Muscle layer of colon (tissue), 2 donors: ENCODE results near the gene VWCE.
"Not testable (repeated sequence)": the region's sequence is repeated elsewhere in the genome, so short reads cannot be mapped to it uniquely, and the experiment has no call there.

Experiments
- H3K27ac ChIP-seq: one replicate; pipeline ENCODE4 v1.7.0; 2013; ENCODE audit warnings: low read depth, mild to moderate bottlenecking, low read length, moderate library complexity
- H3K27me3 ChIP-seq, 2 donors: one replicate each; pipeline ENCODE4 v1.7.0; 2013; ENCODE audit warnings: low read length in 2 of 2, mild to moderate bottlenecking in 2 of 2; ENCODE audit not compliant: insufficient read depth in 2 of 2, control insufficient read depth in 1 of 2
- H3K36me3 ChIP-seq: one replicate; pipeline ENCODE4 v1.7.0; 2013; ENCODE audit warnings: mild to moderate bottlenecking, low read length; ENCODE audit not compliant: insufficient read depth
- H3K4me1 ChIP-seq: one replicate; pipeline ENCODE4 v1.7.0; 2013; ENCODE audit warnings: mild to moderate bottlenecking, low read length; ENCODE audit not compliant: insufficient read depth
- H3K4me3 ChIP-seq, 2 donors: one replicate each; pipeline ENCODE4 v1.7.0; 2013; ENCODE audit warnings: low read length in 2 of 2, low read depth in 1 of 2, mild to moderate bottlenecking in 1 of 2, moderate library complexity in 1 of 2
- H3K9ac ChIP-seq: one replicate; pipeline ENCODE4 v1.7.0; 2013; ENCODE audit warnings: low read length
- H3K9me3 ChIP-seq: one replicate; pipeline ENCODE4 v1.7.0; 2013; ENCODE audit warnings: mild to moderate bottlenecking, low read length
- donor health status: abdominal sarcoma.
- donor health status: Adenocarcinoma of cecum.

VWCE gene

DNA sequence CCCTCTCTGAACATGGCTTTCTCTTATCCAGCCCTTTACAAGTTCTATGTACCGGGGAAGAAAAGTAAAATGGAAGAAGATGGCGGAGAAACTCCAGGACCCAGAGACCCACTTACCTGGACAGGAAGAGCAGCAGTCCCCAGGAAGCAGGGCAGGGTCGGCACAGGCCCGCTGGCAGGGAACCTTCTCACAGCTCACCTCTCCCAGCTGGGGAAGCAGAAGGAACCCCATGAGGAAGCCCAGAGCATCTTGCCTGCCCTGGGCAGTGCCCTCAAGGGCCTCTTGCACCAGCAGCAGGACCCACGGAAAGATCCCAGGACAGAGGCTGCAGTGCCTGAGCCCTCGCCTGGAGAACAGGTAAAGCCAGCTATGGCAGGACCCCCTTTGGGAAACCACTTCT is 30.7 kb downstream of the VWCE start:
- Histone ChIP-seq H3K4me3 (no peak overlapping the region), H3K9me3 (no peaks in the 10 kb centered on the region), H3K4me1 (no peaks in the 10 kb centered on the region), H3K36me3 (no peaks in the 10 kb centered on the region), H3K9ac (no peak overlapping the region), H3K27ac (no peak overlapping the region), H3K27me3 (no peaks in the 10 kb centered on the region)

DNA sequence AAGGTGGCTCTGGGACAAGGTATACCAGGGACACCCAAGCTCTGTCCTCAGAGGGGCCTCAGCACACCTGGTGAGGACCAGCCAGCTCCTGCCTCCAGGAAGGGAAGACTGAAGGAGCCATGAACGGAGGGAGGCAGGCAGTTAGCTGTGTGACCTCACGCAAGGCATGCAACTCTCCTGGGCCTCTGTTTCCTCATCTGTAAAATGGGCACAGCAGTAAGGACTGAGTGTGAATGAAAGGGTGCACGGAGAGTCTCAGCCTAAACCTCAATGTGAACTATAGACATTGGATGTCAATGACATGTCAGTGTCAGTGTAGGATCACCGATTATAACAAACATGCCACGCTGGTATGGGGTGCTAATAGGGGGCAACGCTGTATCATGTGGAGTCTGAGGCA is 35.8 kb downstream of the VWCE start:
- H3K27ac ChIP-seq = no peak overlapping the region
- H3K27me3 ChIP-seq = no peaks in the 10 kb centered on the region
- no peaks in the 10 kb centered on the region for H3K36me3 ChIP-seq
- no peak overlapping the region for H3K4me3 ChIP-seq
- H3K9me3 ChIP-seq = no peaks in the 10 kb centered on the region
- H3K4me1 ChIP-seq = no peaks in the 10 kb centered on the region
- no peak overlapping the region for H3K9ac ChIP-seq

DNA sequence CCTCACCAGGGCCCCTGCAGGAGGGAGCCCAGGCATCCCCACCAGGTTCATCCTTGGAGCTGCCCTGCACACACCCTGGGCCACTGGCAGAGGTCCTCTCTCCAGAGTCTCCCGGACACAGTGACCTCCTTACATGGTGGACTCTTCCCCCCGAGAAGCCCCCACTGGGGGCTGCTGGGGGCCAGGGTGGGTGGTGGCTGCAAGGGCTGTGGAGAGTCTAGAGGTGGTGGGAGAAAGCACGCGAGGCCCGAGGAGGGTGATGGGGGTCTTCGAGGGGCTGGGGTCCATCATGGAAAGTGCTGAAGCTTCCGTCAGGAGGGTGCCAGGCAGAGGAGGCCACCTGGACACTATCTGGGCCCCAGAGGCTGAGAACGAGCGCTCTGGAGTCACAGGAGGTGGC is 36.6 kb downstream of the VWCE start:
- no peaks in the 10 kb centered on the region for H3K27me3 ChIP-seq
- H3K36me3 ChIP-seq = no peaks in the 10 kb centered on the region
- no peak overlapping the region for H3K4me3 ChIP-seq
- H3K27ac ChIP-seq = no peak overlapping the region
- no peak overlapping the region for H3K9ac ChIP-seq
- no peaks in the 10 kb centered on the region for H3K9me3 ChIP-seq
- H3K4me1 ChIP-seq = no peaks in the 10 kb centered on the region

DNA sequence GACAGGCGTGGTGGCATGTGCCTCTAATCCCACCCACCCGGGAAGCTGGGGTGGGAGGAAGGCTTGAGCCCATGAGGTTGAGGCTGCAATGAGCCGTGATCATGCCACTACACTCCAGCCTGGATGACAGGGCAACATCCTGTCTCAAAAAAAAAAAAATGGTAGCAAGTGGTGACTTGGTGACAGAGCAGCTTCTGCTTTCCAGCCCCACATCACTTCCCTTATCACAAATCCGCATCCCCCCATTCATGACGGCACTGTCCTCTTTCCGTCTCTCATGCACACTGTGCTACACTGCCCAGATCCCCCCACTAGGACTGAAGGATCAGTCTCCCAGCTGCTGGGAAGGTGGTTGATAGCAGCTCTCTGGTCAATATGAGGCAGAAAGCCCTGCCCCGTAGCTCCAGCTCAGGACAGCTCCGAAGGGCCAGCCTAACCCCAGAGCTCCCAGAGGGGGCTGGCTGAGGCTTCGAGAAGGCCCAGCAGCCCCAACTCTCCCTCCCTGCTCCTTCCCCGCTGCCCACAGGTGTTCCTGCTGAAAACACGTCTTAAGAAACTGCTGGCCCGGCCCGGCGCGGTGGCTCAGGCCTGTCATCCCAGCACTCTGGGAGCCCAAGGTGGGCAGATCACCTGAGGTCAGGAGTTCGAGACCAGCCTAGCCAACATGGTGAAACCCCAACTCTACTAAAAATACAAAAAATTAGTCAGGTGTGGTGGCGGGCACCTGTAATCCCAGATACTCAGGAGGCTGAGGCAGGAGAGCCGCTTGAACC is 38.2 kb downstream of the VWCE start:
- Histone ChIP-seq H3K4me3 (no peak overlapping the region), H3K9me3 (no peaks in the 10 kb centered on the region), H3K4me1 (no peaks in the 10 kb centered on the region), H3K36me3 (no peaks in the 10 kb centered on the region), H3K9ac (no peak overlapping the region), H3K27me3 (no peaks in the 10 kb centered on the region), H3K27ac (no peak overlapping the region)

DNA sequence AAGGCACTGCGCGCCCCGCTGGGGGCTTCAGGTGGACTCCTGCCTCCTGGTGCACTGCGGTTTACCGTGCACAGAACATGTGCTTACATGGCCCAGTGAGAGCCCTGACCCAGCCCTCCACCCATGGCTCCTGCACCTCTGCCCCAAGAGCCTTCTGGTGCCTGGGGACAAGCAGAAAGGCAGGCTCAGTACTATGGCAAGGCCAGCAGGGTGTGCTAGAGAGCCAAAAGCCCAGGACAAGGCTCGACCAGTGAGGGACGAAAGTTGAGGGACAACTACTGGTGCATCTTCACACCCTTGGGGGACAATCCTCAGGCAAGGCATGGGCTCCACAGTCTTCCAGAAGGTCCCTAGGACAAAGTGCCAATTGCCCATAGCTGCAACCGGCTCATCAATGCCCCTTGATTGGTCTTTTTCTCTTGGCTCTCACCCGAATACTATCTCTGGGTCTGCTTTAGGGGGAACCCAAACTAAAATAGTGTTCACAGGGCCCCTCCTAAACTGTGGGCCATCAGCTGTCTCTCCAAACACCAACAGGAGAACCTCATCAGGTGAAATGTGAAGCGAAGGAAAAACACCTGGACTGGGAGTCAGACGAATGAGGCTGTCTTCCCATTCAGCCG is 40.6 kb downstream of the VWCE start:
- no peak overlapping the region for H3K9ac ChIP-seq

DNA sequence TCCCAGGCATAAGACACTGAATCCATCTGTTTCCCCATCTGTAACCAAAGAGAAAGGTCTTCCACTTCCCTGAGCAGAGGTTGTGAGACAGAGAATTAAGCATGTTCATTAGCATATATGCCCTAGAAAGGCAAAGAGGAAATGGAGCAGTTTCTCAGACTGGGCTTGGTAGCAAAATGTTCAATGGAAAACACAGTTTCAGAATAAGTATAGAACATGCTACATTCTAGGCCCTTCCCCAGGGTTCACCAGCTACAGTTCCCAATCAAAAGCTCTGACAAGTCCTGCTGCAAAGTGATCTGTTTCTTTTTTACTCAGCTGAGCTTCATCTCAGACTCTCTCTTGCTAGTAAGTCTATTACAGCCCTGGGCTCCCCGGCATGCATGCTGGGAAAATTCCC is 42.8 kb downstream of the VWCE start:
- H3K27ac ChIP-seq, H3K9ac ChIP-seq, H3K4me1 ChIP-seq, H3K36me3 ChIP-seq, H3K9me3 ChIP-seq, H3K4me3 ChIP-seq, H3K27me3 ChIP-seq: not testable (repeated sequence)

More for the DNA sequence above, 40.6 kb downstream of the VWCE start:
- no peaks in the 10 kb centered on the region for H3K4me1 ChIP-seq
- no peak overlapping the region for H3K27ac ChIP-seq
- H3K4me3 ChIP-seq = no peak overlapping the region
- no peaks in the 10 kb centered on the region for H3K9me3 ChIP-seq
- H3K36me3 ChIP-seq = no peaks in the 10 kb centered on the region
- H3K27me3 ChIP-seq = no peaks in the 10 kb centered on the region

DNA sequence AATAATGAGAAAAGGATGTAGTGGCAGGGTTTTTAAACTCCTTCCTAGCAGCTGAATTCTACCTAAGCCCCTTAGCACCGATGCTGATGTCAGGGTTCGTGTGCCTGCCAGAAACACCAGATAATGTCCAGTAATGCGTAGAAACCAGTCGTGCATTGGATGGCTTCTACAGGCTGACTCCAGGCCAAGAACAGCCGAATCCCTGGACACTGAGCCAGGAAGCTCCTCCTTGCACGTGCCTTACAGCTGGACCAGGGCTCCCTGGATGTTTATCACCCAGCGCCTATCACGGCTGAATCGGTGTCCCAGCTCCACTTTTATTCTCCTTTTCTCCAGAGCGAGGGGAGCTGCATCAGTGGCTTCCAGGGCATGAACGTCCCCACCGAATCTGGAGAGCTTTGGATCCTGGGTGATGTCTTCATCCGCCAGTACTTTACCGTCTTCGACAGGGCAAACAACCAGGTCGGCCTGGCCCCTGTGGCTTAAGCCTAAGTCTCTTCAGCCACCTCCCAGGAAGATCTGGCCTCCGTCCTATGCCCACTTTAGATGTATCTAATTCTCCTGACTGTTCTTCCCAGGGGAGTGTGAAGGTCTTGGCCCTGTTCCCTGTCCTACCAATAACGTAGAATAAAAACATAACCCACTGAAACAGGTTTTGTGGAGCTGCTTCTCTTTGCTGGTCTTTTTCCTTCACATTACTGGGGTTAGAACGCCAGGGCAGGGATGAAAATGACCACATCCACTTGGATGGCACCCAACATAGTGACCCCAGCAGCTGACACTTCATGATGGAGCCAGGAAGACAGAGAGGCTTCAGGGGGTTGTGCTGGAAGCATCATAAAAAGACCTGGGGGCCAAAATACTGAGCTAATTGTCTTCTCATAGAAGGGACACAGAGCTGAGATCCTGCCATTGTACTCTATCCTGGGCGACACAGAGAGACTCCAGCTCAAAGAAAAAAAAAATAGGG is 44.0 kb downstream of the VWCE start:
- H3K9ac ChIP-seq, H3K27ac ChIP-seq, H3K4me1 ChIP-seq, H3K9me3 ChIP-seq, H3K4me3 ChIP-seq, H3K27me3 ChIP-seq, H3K36me3 ChIP-seq: not testable (repeated sequence)

DNA sequence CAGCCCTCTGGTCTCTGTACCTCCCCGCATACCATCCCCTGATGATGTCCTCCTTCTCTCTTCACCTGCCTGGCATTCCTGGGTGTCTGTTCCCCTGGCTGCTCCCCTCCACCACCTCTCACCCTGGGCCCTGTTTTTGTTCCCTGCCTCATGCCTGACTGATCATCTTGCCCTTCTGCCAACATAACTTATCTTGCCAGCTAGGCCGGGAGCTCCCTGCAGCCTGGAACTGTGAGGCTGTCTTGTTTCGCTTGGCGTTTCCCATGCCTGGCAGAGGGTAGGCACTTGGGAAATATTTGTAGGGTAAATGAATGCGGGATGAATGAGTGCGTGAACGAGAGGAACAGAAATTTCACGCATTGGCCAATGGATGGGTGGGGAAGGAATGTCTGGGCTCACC is 45.9 kb downstream of the VWCE start:
- H3K4me3 ChIP-seq, H3K9me3 ChIP-seq: not testable (repeated sequence)

DNA sequence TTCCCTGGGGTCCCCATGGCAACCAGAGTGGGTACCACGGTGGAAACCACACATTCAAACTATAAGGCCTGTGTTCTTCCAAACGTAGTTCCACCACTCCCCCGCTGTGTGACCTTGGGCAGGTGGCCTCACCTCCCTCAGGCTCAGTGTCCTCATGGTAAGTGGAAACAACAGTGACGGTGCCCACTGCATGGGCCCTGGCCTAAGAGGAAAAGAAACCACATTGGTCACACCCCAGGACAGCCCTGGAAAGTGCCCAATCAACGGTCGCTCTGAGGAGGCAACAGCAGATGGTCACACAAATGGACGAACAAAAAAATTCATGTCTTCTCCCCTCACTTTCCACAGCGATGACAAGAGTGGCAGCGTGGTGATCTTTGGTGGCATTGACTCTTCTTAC is 47.0 kb downstream of the VWCE start:
- H3K9me3 ChIP-seq, H3K27ac ChIP-seq, H3K9ac ChIP-seq, H3K4me1 ChIP-seq, H3K27me3 ChIP-seq, H3K4me3 ChIP-seq, H3K36me3 ChIP-seq: not testable (repeated sequence)

More for the DNA sequence above, 45.9 kb downstream of the VWCE start:
- H3K27me3 ChIP-seq, H3K36me3 ChIP-seq, H3K4me1 ChIP-seq, H3K9ac ChIP-seq, H3K27ac ChIP-seq: not testable (repeated sequence)

DNA sequence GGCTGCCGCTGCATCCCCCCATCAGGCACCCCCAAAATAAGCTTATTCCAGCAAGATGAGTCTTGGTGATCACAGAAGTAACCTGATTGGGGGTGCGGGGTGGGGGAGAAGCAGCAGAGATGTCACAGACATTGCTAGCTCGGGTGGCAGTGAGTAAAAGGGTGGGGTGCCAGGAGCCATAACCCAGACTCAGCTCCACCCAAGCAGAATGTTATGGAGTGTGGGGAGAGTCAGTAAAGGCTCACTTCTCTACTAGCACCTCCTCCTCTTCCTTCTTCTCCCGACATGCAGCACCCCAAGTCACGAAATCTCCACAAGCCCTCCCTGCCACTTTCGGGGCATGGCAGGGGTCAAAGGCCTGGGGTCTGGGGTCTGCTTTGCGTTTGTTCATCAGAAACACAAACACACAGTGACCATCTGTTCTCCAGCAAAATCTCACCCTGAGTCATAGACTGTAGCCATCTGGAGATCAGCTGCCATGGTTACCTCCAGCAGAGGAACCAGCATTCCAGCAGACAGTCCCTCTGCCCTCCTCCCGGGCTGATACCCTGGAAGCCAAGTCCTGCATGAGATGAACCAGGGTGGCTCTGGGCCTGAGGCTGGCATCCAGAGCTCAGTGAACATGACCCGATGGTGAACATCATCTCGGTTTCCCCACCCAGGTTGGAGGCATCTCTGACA is 49.7 kb downstream of the VWCE start:
- H3K27me3 ChIP-seq, H3K4me3 ChIP-seq, H3K36me3 ChIP-seq, H3K4me1 ChIP-seq, H3K27ac ChIP-seq, H3K9me3 ChIP-seq, H3K9ac ChIP-seq: not testable (repeated sequence)

DNA sequence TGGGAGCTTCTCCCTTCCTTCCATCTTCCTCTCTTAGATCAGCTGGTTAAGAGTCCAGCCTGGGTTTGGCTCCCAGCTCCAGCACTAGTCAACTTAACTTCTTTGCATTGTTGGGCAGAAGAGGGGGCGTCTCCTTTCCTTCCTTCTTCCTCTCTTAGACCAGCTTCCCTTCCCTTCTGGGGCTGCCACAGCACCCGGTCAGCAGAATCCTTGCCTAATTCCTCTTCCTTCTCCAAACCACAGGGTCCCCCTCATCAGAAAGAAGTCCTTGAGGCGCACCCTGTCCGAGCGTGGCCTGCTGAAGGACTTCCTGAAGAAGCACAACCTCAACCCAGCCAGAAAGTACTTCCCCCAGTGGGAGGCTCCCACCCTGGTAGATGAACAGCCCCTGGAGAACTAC is 53.6 kb downstream of the VWCE start:
- not testable (repeated sequence) for H3K36me3 ChIP-seq, H3K4me1 ChIP-seq, H3K27me3 ChIP-seq, H3K4me3 ChIP-seq, H3K9ac ChIP-seq, H3K27ac ChIP-seq, H3K9me3 ChIP-seq
